ENCODE measurements around the gene ZRANB3. TPM values are rescaled to one million over a fixed set of nuclear protein-coding genes. Genes with fewer than 3 reads are reported as not detected.

Gene ZRANB3
- total RNA-seq, 3 donors from 2014 or later: 4.9 to 7.3 (median 5.0) TPM

GRCh38 chr2:135103843-135104242 lies 427.2 kb downstream of the ZRANB3 start:
- ATAC-seq (no peak), DNase-seq (no peak)
- TF ChIP-seq CTCF (IDR thresholded peaks at IDR 0.05): no peak
- no peaks in the 10 kb centered on the region for H3K9me3 ChIP-seq
- no peaks in the 10 kb centered on the region for H3K36me3 ChIP-seq (ENCODE audit: low read depth)
- intact Hi-C loops (cut with DNase I, micrococcal nuclease): no loop called here
- no peak overlapping the region for H3K4me3 ChIP-seq
- no peaks in the 10 kb centered on the region for H3K4me1 ChIP-seq (ENCODE audit: low read depth)

DNA sequence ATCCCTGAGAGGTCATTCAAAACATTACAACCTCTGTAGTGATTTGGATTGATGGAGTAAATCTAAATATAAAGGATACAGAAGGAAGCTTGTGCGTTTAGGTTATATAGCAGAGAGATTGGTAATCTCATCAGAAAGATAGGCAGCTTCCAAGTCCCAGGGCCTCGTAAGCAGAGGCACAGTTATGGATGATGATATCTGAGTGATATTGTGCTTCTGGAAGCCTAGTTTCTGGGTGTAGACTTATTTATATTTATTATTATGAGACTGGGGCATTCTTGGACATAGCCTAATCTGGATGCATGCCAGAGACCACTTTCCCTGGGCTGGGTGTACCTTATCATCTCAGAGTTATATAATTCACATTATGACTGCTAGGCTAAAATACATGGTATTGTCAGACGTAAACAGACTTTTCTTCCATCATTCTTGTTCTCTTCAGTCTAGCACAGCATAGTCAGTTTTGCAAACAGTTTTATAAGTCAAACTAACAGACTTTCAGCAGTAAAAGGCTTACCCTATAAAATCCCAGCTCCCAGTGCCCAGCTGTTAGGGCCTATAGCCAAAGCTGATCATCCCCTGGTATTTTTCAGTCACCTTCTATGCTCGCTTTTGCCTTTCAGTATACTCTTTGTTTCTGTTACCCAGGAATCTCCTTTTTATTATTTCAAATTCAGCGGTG lies 431.1 kb downstream of the ZRANB3 start:
- Histone ChIP-seq H3K4me3 (no peak overlapping the region), H3K9me3 (no peaks in the 10 kb centered on the region), H3K4me1 (ENCODE audit: low read depth) (no peaks in the 10 kb centered on the region), H3K36me3 (ENCODE audit: low read depth) (no peaks in the 10 kb centered on the region)
- TF ChIP-seq CTCF (IDR thresholded peaks at IDR 0.05): no peak
- intact Hi-C loops (cut with DNase I, micrococcal nuclease): no loop called here
- peak in 1 of 3 donors; percentile 29 for DNase-seq
- ATAC-seq: peak; percentile 69

- H3K4me1 ChIP-seq (ENCODE audit: low read depth): peaks cover 6% of the 10 kb centered on the region
- no peak for DNase-seq
- no peak for TF ChIP-seq CTCF (IDR thresholded peaks at IDR 0.05)
- no peak overlapping the region for H3K4me3 ChIP-seq
- no peaks in the 10 kb centered on the region for H3K9me3 ChIP-seq
- intact Hi-C loops (cut with DNase I, micrococcal nuclease): no loop called here
- no peak for ATAC-seq
- H3K36me3 ChIP-seq (ENCODE audit: low read depth): no peaks in the 10 kb centered on the region
Measured at GRCh38 chr2:135097532-135098231, 433.3 kb downstream of the ZRANB3 start.

DNA sequence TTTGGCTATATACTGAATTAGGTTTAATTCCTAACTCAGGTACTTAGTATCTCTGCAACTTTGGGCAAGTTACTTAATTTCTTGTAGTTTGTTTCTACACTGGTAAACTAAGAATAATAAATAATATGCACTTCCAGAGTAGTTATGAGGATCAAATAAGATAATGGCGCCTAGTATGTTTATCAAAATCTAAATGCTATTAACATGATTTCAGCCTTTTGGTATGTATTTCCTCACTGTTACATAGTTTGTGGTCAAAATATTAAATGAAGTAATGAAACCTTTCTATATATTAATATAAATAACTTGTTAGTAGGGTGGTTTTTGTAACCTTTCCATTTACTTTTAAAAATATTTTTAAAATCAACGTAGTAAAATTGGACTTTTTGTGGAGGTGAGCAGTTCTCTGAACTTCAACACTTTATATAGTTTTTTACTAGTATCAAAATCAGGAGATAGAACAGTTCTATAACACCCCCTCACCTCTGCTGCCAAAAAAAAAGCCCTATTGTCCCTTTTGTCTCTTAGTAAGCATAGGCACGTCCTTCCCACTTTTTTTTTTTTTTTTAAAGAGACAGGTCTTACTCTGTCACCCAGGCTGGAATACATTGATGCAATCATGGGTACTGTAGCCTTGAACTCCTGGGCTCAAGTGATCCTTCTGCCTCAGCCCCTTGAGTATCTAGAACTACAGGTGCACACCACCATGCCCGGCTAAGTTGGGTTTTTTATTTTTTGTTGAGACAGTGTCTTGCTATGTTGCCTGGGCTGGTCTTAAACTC lies 434.2 kb downstream of the ZRANB3 start:
- ATAC-seq (no peak), DNase-seq (no peak)
- Histone ChIP-seq H3K36me3 (ENCODE audit: low read depth) (no peaks in the 10 kb centered on the region), H3K9me3 (no peaks in the 10 kb centered on the region), H3K4me1 (ENCODE audit: low read depth) (peaks cover 14% of the 10 kb centered on the region), H3K4me3 (no peak overlapping the region)
- intact Hi-C loops (cut with DNase I, micrococcal nuclease): no loop called here
- TF ChIP-seq CTCF (IDR thresholded peaks at IDR 0.05): no peak

DNA sequence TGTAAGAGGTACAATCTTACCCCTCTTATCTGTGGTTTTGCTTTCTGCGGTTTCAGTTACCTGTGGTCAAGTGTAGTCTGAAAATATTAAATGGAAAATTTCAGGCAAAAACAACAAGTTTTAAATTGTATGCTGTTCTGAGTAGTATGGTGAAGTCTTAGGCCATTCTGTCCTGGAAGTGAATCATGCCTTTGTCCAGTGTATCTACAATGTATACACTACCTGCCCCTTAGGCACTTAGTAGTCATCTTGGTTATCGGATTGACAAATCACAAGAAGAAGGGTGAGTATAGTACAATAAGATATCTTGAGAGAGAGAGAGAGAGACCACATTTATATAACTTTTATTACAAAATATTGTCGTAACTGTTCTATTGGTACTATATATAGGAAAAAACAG lies 435.4 kb downstream of the ZRANB3 start:
- no peak for TF ChIP-seq CTCF (IDR thresholded peaks at IDR 0.05)
- H3K4me1 ChIP-seq (ENCODE audit: low read depth): peaks cover 20% of the 10 kb centered on the region
- ATAC-seq: no peak

More for the DNA sequence above, 435.4 kb downstream of the ZRANB3 start:
- Histone ChIP-seq H3K36me3 (ENCODE audit: low read depth) (no peaks in the 10 kb centered on the region), H3K4me3 (no peak overlapping the region), H3K9me3 (no peaks in the 10 kb centered on the region)
- intact Hi-C loops (cut with DNase I, micrococcal nuclease): no loop called here
- DNase-seq: no peak

All from mucosa of descending colon (tissue), 3 donors.